GM19238 (cell line): ENCODE data around the gene ANO1.

Experiments used
- DNase-seq: peaks from one replicate; pipeline ENCODE4 v3.0.0; 2011; ENCODE audit warnings: low spot score; ENCODE audit not compliant: insufficient read length

ANO1 gene

DNA sequence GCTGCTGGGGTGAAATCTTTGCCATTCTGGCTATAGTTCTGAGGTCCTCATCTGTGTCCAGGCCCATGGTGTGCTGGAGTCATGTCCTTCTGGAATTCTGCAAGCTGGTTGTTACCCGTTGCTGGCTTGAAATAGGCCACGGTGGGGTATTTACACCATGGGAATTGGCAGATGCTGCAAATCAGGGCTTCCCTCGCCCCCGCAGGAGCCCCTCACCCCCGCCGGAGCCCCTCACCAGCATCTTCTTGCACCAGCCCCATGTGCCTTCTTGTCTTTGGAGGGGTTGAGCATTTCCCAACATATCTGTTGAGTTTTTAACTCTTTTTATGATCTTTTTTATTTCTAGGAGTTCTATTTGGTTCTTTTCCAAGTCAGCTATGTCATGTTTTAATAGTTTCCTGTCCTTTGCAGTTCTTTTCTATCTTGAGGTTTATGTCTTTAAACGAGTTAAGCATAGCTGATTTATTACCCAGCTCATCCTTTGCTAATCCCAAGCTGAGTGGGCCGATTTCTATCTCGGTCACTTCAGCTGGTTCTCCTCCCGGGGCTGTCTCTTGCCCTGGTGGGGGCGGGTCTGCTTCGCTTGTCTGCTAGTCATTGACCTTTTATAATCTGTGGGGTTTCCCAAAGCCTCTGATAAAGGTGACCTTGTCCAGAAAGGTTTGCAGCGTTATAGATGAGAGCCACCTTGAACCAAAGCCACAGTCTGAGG is 17.6 kb downstream of the ANO1 start:
- no peak for DNase-seq

DNA sequence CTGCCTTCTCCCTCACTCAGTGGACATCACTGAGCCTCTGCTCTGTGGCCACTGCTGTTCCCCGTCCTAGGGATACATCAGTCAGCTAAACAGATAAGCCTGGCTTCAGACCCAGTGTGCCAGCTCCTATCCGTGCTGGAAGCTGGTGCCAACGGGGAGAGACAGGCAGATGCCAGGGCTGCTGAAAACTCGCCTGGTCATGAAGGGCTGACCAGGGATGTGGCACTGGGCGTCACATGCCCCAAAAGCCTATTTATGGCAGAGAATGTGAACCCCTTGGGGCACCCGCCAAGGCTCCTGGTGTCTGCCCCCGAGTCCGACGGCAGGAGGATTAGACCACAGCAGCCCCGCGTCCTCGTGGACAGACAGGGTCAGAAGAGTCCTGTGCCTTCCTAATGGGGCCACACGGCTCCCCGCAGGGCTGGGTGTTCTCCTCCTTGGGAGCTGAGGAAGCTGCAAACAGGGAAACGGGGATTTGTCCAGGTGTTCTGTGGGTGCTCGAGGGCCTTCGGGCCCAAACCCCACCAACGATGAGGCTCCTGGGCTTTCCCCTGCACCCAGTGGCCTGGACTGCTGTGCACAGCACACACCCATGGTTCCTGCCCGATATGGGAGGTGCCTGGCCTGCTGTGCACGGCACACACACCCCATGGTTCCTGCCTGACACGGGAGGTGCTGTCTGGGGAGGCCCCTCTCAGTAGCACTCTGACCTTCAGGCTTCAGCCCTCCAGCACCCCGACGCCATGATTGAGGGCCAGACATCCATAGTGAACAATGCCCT is 19.9 kb downstream of the ANO1 start:
- no peak for DNase-seq

DNA sequence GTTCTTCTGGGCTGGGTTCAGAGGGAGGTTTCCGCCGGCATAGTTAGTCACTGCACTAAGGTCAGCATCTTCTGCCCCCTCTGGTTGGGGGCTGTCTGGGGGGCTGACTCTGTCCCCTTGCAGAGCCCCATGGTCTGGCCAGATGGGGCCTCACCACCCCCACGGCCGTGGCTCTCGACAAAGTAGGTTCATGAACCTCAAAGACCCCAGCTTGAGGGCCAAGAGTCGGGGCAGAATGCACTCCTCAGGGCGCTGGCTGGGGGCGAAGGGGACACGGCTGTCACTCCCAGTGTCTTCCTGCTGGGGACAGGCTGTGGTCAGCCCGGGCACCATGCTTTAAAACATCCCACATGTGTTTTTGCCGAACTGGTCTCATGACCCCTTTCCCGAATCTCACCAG is 20.8 kb downstream of the ANO1 start:
- DNase-seq: no peak

DNA sequence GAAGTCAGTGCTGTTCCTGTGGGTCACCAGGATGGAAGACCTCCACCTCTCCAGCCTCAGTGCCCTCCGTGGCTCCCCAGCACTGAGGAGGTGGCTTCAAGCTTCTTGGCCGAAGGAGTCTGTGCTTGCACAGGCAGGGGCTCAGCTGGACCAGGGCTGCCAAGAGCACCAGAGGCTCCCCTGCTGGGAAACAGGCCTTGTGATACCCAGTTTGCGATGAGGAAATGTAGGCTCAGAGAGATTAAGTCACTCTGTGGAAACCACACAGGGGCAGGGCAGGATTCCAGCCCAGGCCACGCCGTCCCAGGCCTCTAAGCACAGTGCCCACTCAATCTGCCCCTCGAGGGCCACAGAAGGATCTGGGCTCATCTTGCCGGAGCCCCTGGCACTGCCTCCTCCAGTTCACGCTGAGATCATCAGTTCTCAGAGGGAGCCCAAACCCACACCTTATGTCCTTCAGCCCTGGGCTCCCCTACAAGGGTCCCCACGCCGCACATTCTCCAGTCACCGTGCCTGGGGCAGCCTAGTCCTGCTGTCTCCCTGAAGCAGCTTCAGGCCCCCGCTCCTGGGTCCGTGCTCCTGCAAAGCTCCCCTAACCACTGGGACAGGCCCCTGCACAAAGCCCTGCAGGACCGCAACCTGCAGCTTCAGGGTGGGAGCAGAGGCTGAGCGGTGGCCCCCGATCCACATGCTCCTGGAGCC is 21.6 kb downstream of the ANO1 start:
- DNase-seq: no peak

DNA sequence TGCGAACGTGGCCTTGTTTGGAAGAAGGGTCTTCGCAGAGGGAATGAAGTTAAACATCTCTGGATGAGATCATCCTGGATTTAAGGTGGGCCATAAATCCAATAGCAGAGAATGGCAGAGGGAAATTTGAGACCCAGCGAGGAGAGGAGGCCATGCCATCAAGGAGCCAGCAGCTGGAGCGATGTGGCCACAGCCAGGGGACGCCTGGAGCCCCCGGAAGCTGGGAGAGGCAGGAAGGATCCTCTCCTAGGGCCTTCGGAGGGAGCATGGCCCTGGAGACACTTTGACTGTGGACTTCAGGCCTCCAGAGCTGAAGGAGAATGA is 22.1 kb downstream of the ANO1 start:
- DNase-seq: no peak

DNA sequence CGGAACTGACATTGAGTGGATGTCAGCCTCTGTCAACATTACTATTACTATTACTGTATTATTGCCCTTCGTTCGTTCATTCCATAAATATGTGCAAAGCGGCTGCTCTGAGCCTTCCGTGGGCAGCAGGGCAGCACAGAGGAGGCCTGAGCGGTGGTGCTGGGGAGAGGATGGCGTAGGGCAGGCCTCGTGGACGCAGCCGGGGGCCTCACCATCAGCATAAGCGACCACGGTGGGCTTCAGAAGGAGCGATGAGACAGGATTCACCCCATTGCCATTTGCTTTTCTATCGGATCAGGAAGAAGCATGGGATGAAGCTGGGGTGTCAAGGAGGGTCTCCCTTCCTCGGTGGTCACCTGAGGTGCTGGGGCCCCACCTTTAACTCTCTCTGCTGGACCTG is 22.7 kb downstream of the ANO1 start:
- DNase-seq: no peak

DNA sequence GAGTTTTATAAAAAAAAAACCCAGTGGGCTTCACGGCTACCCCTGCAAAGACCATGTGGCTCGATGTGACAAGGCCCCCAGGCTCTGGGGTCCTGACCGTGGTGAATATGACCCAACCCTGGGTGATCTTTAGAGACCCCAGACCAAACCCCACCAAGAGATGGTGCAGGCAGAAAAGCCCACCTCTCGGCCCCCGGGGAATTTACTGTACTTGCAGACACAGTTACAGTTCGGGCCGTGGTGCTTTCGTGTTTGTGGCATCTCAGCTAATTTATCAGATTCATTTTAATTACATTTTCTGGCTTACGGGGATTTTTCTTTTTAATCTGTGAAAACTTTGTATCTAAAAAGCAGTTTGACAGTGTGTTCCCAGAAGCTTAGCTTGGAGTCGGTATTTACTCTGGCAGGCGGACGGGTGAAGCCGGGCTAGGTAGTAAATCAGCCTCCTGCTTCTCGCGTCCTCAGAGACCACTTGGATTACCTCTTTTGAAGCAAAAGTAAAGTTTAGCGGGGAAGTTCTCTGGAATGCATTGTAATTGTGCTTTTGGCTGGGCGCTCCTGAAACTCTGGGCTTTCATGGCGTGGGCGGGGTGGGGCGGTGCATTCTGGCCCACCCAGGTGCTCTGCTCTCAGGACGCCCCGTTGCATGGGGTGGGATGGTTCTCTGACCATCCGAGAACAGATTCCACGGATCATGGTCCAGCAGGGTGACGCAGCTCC is 25.3 kb downstream of the ANO1 start:
- no peak for DNase-seq

DNA sequence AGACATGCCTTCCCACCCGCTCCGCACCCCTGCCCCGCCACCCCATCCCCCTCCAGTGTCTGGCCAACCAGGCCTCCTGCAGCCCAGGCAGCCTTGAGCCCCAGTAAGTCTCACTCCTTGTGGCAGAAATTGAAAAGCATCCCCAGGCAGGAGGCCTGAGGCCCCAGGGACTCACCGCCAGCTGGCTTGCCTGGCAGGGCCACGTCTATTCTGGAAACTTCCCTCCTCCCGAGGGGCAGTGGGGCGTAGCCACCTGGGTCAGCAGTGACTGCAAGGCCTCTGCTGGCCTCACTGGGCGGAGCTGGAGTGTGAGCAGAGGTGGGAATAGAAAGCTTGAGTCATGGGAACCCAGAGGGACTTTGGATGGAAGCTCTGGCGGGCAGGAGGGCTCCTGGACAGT is 26.3 kb downstream of the ANO1 start:
- no peak for DNase-seq

DNA sequence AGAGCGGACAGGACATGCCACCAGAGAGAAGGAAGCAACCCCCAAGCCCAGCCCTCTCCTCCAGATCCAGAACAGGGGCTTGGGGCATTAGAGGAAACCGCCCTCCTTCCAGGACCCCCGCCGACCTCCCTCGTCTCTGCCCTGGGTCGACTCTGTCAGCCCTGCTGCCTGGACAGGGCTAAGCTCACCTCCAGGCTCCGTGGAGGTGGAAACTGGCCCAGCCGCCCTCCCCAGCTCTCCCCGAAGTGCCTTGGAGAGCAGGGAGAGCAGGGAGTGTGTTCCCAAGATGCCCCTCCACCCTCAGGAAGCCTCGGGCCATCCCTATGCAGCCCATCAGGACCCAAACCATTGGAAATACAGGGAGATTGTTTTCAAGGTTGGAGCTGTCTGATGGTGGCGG is 26.8 kb downstream of the ANO1 start:
- no peak for DNase-seq

DNA sequence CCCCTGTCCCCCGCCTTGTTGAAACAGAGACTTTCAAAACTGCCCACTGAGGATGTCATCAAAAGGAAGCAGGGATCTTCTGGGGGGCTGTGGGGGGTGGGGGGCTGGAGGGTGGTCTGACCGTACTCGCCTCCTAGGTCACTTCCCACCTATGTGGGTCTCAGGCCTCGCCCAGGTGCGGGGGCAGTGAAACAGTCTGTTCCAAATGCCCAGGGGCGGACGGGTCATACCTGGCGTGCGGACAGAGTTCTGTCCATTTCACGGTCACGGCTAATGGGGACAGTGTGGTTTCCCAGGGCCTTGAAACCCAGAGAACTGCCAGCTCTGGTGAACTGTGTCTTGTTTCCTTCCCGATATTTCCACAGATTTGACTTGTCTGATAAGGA is 27.2 kb downstream of the ANO1 start:
- no peak for DNase-seq

DNA sequence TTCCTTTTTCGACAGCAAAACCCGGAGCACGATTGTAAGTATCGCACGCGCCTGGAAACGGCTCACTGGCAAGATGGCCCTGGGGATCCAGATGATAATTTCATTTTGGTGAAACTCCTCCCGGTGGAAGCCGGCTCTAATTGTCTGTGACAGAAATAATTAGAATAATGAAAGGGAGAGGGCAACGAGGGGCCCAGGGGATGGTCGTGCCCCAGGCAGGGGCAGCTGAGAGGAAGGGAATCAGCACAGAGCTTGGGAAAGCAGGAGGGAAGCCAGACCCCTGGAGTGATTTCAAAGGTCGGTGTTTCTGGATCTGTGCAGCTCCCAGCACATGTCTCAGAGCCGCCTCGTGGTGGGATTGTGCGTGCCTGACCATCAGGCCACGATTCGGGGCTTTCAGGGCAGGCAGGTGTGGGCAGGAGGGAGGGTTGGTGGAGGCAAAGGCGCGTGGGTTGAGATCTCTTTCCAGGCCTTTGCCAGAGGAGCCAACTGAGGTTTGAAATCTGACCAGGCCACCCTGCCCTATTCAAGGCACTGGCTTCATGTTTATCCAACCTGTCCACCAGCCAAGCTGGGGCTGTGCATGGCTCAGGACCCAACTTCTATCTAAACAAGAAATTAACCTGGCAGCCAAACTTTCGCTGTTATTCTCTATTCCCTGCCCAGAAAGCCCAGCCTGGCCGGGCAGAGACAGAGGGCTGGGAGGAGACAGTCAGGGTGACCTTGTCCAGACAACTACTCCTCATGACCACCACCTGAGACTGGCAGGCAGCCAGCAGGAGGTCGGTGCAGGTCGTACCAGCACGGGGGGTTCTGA is 27.8 kb downstream of the ANO1 start:
- no peak for DNase-seq

DNA sequence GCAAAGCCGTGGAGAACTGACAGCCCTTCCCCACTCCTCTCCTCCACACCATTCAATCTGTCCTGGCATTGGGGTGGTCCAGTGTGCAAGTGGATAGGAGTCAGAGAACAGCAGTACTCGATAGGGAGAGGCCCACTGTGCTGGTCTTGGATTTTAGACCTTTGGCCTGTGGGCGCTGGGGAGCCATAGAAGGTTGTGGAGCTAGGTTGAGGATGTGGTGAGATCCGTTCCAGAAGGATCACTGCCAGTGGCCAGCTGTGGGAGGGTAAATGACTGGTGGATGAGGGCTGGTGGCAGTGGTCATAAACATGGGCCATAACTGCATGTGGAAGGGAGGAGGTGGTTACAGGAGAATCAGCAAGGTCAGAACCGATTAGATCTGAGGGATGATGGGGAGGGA is 28.6 kb downstream of the ANO1 start:
- DNase-seq: no peak

DNA sequence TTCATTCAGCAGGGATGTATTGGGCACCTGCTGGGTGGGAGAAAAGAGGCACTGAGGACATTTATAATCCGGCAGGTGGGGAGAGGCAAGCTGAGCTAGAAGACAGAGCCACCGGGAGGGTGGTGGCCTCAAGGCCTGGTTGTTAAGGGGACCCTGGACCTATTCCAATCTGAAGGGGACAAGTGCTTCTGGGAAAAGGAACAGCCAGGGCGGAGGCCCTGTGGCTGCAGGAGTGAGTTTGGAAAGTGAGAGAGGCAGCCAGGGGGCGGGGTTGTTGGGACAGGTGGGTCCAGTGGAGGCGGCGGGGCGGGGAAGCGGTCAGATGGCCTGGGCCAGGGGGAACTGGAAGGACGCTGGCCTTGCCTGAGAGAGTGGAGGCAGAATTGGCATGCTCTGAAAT is 29.1 kb downstream of the ANO1 start:
- DNase-seq: no peak

DNA sequence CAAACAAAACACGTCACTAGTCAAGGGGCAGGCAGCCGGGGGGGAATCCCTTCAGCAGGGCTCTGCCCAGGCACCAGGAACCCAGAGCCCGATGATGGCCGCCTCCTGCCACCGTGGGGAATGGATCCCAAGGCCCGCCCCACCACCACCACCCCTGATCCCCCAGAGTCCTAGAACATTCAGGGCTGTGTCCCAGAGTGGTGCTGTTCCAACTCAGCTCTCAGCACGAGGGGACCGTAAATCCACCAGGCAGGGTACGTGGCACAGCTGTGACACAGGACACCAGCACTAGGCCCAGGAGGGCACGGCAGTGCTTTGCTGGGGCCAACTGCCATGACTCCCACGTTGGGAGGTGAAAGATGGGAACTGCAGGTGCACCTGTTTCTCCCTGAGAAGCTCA is 29.6 kb downstream of the ANO1 start:
- DNase-seq: no peak

DNA sequence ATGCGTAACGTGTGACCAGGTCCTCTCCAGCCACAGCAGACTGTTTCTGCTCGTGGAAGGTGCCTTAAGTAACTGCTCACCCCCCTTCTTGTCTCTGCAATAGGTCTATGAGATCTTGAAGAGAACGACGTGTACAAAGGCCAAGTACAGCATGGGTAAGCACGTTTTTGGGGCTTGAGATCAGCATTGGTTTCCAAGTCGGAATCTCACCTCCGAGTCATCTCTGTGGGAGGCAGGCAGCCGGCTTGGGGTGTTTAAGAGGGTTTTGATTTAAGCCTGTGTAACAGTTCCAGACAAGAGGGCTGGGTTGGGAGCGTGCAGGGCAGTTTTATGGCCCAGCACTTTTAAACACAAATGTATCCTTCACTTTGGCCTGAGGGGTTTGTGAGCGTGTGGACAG is 30.1 kb downstream of the ANO1 start:
- no peak for DNase-seq

DNA sequence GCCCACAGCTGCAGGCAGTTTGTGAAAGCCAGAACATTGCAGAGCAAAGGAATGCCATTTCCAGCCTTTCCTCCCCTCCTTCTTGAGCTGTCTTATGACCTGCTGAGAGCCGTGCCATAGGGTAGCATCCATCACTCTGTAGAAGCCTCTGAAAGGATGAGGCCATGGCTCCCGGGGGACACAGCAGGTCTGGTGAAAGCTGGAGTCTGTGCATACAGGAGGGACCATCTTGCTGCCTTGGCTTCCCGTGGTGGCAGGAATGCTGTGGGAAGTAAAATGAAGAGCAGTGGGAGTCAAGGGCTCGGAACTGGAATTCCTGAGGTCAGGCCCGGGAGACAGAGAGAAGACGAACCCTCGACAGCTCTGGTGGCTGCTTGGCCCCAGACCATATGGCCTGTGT is 30.9 kb downstream of the ANO1 start:
- DNase-seq: no peak

DNA sequence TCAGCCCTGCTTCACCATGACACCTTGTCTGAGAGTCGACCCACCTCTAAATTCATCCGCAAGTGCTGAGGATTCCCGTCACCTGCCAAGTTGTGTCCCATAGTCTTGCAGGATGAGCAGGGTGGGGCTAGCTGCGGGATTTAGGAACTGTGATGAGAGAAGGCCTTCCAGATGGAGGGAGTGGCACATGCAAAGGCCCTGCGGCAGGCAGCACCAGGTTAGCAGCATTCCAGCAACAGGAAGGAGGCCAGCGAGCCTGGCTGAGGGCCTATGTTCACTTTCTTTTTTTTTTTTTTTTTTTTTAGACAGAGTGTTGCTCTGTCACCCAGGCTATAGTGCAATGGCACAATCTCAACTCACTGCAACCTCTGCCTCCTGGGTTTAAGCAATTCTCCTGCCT is 31.8 kb downstream of the ANO1 start:
- no peak for DNase-seq

DNA sequence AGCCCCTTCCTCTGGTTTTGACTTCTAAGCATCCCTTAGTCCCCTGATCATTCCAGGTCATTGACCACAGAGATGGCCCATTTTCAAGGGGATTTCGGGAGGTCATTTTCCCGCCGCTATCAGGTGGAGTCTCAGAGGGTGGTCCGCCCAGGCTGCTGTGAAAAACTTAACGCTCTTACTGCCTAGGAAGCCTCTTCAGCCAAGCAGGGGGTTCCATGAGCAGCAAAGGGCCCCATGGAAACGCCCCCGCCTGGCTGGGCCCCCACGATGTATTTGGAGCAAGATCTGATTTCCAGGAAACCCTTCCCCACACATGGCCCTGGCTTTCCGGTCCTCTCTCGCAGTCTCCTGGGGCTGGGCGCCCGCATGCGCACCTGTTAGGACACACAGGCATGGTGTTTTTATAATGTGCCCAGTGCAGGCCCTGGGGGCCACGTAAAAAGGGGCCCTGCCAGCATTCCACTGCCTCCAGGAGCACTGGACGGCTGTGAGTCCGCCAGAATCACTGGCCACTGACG is 32.5 kb downstream of the ANO1 start:
- DNase-seq: no peak

DNA sequence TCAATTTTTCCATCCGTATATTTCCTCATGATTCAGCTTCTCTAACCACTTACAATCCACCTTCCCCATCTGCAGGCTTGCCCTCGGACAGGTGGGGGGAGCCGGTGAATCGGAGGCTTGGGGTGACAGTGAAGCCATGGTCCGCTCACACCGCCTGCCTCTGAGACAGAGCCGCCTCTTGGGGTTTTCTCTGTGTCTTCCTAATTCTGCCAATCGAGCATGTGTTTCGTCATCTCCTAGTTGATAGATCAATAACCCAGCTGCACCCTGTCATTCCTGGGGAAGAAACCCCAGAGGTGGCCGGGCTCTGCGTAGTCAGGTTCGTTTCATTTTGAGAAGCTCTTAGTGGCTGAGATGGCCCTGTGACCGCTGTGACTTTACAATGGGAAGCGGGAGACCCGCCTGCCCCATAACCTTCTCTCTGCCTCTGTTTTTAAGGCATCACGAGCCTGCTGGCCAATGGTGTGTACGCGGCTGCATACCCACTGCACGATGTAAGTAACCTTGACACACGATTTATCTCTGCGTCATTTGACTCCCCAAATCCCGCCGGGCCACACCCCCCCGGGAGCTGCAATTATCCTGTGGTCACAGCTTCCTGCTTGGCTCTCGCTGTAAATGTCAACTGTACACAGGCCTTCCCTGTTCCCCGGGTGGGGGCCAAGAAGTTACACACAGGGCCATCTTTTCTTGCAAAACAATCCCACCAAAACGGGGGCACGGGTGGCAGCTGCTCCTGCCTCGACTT is 33.3 kb downstream of the ANO1 start:
- DNase-seq: no peak

DNA sequence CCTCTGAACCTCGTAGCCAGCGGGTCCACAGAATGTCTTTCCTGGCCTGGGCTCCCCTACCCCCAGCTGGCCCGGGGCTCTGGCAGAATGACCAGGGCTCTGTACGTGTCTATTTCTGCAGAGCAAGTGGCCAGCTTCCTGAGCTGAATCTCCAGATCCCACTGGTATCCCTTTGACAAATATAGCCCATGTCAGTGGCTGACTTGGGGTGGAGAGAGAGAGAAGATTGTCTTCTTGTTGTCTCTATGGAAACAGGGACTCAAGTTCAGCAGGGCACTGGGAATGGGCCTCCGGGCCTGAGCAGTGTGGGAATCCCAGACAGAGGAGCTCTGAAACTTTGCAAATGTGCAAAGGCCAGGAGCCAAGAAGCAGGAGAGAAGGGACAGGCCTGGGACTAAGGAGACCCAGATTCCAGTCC is 33.9 kb downstream of the ANO1 start:
- no peak for DNase-seq
